Measurements from ENCODE around the gene ADGB. TPM values are rescaled to one million over a fixed set of nuclear protein-coding genes. Genes with fewer than 3 reads are reported as not detected.
A peak's percentile ranks its signal among the peaks of the same experiment; 100 is the strongest.

The ADGB gene
- total and polyA plus RNA-seq, 9 of the 15 experiments (the other 6 are each of a cell fraction or from before 2014, with no cell fraction given): not detected

DNA sequence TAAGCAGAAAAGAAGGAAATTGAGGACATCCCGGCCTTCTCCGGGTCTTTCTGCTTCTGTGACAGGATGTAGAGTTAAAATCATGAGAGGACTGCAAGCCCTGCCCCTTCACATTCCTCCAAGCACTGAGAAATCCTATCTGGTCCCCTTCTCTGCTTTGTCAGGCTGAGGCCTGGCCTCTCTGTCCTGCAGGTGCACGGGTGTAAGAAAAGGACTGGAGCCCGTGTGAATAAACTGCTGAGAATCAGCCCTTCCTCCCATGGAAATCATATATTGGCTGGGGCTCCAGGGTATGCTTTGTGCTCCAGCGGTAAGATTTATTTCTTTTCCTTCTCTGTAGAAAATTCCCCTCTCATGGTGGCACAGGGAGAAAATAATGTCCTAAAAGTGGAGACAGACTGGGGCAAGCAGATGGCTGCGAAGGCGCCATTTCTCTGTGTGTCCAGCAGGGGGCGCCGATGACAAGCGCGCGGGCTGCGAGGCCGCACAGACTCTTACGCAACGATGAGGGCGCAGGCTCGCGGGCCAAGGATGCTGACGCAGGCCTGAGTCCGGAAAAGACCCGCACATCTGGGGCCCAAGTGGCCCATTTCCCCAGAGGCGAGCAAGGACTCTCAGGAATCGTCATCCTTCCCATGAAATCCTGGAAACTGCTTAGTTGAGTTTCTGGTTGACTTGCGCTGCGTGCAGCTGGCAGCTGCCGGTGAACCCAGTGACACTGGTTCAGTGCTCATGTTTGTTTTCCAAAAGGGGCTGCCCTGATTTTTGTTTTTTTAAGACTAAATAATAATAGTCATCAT, 258.6 kb downstream of the ADGB start (continued):
- TF ChIP-seq, protein P1, sequence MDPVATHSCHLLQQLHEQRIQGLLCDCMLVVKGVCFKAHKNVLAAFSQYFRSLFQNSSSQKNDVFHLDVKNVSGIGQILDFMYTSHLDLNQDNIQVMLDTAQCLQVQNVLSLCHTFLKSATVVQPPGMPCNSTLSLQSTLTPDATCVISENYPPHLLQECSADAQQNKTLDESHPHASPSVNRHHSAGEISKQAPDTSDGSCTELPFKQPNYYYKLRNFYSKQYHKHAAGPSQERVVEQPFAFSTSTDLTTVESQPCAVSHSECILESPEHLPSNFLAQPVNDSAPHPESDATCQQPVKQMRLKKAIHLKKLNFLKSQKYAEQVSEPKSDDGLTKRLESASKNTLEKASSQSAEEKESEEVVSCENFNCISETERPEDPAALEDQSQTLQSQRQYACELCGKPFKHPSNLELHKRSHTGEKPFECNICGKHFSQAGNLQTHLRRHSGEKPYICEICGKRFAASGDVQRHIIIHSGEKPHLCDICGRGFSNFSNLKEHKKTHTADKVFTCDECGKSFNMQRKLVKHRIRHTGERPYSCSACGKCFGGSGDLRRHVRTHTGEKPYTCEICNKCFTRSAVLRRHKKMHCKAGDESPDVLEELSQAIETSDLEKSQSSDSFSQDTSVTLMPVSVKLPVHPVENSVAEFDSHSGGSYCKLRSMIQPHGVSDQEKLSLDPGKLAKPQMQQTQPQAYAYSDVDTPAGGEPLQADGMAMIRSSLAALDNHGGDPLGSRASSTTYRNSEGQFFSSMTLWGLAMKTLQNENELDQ (CRISPR knock-in tag; IDR thresholded peaks at IDR 0.05; ENCODE audit: borderline replicate concordance): no peak
- peak; percentile 68; the same call in 1 of the 2 replicates for TF ChIP-seq MTA1 (IDR thresholded peaks at IDR 0.05; ENCODE audit: borderline replicate concordance)
- TF ChIP-seq, protein P2, sequence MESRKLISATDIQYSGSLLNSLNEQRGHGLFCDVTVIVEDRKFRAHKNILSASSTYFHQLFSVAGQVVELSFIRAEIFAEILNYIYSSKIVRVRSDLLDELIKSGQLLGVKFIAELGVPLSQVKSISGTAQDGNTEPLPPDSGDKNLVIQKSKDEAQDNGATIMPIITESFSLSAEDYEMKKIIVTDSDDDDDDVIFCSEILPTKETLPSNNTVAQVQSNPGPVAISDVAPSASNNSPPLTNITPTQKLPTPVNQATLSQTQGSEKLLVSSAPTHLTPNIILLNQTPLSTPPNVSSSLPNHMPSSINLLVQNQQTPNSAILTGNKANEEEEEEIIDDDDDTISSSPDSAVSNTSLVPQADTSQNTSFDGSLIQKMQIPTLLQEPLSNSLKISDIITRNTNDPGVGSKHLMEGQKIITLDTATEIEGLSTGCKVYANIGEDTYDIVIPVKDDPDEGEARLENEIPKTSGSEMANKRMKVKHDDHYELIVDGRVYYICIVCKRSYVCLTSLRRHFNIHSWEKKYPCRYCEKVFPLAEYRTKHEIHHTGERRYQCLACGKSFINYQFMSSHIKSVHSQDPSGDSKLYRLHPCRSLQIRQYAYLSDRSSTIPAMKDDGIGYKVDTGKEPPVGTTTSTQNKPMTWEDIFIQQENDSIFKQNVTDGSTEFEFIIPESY (CRISPR knock-in tag; IDR thresholded peaks at IDR 0.05): peak; percentile 75
- 0 out of 2 replicates have a peak, but pooled peaks have one; percentile 13 for TF ChIP-seq CBFB (CRISPR knock-in tag; IDR thresholded peaks at IDR 0.05)
- no peak for TF ChIP-seq POLR3G (IDR thresholded peaks at IDR 0.05; ENCODE audit: extremely low read depth, insufficient read length, insufficient replicate concordance)
- TF ChIP-seq PHB (CRISPR knock-in tag; IDR thresholded peaks at IDR 0.05): 0 out of 2 replicates have a peak, but pooled peaks have one; percentile 10
- peak; percentile 100 for TF ChIP-seq CEBPB (tag; IDR thresholded peaks at IDR 0.05)
- TF ChIP-seq, protein P3, sequence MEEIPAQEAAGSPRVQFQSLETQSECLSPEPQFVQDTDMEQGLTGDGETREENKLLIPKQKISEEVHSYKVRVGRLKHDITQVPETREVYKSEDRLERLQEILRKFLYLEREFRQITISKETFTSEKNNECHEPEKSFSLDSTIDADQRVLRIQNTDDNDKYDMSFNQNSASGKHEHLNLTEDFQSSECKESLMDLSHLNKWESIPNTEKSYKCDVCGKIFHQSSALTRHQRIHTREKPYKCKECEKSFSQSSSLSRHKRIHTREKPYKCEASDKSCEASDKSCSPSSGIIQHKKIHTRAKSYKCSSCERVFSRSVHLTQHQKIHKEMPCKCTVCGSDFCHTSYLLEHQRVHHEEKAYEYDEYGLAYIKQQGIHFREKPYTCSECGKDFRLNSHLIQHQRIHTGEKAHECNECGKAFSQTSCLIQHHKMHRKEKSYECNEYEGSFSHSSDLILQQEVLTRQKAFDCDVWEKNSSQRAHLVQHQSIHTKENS (CRISPR knock-in tag; IDR thresholded peaks at IDR 0.05): no peak
- no peak for TF ChIP-seq MCM7 (IDR thresholded peaks at IDR 0.05)
- TF ChIP-seq MXI1 (IDR thresholded peaks at IDR 0.05; ENCODE audit: low read depth, low read length): no peak
- TF ChIP-seq ZNF699 (CRISPR knock-in tag; IDR thresholded peaks at IDR 0.05; ENCODE audit: insufficient replicate concordance): no peak
- TF ChIP-seq, protein P4, sequence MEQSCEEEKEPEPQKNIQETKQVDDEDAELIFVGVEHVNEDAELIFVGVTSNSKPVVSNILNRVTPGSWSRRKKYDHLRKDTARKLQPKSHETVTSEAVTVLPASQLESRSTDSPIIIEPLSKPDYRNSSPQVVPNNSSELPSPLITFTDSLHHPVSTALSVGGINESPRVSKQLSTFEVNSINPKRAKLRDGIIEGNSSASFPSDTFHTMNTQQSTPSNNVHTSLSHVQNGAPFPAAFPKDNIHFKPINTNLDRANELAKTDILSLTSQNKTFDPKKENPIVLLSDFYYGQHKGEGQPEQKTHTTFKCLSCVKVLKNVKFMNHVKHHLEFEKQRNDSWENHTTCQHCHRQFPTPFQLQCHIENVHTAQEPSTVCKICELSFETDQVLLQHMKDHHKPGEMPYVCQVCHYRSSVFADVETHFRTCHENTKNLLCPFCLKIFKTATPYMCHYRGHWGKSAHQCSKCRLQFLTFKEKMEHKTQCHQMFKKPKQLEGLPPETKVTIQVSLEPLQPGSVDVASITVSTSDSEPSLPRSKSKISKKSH (CRISPR knock-in tag; IDR thresholded peaks at IDR 0.05): peak; percentile 65; the same call in 1 of the 2 replicates
- 0 out of 2 replicates have a peak, but pooled peaks have one; percentile 10 for TF ChIP-seq FOXJ2 (tag; IDR thresholded peaks at IDR 0.05)
- TF ChIP-seq ZNF785 (CRISPR knock-in tag; IDR thresholded peaks at IDR 0.05): no peak
